GM12801 (cell line): Measurements from ENCODE around the gene USP46.

Source experiments
- TF ChIP-seq, protein P1 (sequence below): IDR thresholded peaks from one replicate; pipeline ENCODE4 v1.5.1; 2011; ENCODE audit warnings: control low read depth; ENCODE audit not compliant: insufficient read length; ENCODE audit errors: extremely low read depth

Gene USP46

DNA sequence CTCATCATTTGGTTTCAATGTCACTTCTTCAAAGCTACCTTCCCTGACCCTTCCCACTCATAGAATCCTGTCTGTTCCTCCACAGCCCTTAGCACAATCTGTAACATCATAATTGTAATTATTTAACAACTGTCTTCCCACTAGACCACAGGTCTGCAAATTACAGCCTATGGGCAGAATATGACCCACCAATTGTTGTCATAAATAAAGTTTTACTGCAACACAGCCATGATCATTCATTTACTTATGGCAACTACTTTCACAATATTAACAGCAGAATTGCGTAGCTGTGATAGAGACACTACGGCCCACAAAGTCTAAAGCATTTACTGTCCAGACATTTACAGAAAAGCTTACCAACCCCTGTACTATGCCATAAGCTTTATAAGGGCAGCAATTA lies 15.9 kb downstream of the USP46 start:
- TF ChIP-seq, protein P1, sequence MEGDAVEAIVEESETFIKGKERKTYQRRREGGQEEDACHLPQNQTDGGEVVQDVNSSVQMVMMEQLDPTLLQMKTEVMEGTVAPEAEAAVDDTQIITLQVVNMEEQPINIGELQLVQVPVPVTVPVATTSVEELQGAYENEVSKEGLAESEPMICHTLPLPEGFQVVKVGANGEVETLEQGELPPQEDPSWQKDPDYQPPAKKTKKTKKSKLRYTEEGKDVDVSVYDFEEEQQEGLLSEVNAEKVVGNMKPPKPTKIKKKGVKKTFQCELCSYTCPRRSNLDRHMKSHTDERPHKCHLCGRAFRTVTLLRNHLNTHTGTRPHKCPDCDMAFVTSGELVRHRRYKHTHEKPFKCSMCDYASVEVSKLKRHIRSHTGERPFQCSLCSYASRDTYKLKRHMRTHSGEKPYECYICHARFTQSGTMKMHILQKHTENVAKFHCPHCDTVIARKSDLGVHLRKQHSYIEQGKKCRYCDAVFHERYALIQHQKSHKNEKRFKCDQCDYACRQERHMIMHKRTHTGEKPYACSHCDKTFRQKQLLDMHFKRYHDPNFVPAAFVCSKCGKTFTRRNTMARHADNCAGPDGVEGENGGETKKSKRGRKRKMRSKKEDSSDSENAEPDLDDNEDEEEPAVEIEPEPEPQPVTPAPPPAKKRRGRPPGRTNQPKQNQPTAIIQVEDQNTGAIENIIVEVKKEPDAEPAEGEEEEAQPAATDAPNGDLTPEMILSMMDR = no peak

DNA sequence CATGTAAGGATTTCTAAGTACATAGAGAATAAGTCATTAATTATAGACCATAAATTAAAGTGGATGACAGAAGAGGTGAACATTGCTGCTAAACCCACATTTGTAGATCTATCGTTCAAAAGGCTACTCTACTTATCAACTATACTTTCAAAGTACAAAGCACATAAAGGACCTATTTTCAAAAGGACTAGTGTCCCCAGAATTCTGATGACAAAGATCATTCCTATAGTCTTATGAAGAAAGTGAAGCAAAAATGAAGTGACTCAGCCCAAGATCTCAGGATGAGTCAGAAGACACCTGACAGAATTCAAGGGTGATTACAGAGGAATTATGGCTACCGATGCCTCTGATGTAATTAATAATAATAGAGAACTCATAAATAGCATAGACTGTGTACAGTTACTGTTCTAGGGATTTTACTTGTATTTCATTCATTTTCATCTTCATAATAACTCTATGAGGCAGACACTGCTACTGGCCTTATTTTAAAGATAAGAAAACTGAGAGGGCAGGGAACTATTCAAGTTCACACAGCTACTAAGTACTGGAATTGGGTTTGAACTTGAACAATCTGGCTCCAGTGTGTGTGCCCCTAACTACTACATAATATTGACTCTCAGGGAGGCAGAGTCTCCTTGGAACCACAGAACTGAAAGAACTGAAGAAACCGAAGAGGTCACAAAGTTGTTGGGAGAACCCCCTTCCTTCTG lies 17.1 kb downstream of the USP46 start:
- TF ChIP-seq, protein P1 = no peak

DNA sequence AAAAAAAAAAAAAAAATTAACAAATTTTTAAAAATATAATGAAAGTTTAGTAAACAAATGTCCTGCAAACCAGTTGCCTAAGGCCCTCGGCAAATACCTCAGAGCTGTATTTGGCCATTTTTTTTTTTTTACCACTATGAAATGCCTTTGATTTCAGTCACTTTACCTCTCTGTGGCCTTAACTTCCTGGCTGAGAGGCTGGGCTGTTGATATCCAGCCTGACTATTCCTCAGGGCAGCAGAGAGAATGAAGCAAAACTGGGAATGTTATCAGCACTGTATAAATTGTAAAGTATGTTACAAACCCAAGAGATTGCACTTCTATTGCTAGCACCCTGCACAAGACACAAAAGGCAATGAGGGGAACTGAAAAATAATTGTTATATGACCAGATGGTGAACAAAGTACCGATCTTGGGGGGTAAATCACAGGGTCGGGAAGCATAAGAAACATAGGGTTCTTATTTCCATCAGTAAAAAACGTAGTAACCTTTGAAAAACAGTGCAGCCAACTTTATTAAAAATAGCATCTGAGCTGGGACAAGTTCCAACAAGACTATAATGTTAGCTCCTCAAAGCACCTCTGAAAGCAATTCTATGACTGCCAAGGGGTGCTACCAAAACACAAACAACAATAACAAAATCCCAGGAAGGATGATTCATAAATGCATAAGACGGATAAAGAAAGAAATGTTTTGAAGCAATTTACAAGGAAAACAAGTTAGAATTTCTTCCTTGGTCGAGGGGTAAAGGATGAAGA lies 18.1 kb downstream of the USP46 start:
- TF ChIP-seq, protein P1 = no peak

DNA sequence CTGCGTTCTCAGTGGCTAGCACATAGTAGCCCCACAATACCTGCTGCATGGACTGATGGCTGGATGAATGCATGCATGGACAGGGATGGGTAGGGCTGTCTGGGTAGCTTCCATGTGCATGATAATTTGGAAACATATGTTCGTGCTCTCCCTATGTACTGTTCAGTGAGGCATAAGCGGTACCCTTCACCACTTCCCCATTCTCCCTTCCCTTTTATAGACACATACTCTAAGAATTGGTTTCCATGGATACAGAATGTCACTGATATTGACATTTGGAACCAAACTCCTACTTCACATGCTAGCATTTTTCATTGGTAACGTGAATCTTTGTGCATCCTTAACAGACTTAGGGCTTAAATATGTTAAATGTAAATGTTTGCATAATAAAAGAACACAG lies 20.4 kb downstream of the USP46 start:
- TF ChIP-seq, protein P1 = no peak

DNA sequence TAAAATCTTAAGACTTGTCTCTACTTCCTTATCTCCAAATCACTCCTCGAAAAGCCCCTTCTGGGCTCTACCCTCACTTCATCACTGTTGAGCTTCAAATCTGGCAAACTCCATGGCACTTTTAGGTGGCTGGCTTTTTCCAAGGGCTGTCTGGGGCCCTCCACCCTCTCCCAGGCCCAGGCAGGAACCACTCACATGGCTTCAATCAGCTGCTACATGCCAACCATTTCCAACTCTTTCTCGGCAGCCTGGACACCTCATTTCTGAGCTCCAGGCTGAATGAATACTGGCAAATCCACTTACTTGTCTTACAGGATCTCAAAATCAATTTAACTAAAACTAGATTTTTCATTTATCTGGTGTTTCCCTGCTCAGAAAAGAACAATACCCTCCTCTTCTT lies 22.0 kb downstream of the USP46 start:
- TF ChIP-seq, protein P1 = no peak

DNA sequence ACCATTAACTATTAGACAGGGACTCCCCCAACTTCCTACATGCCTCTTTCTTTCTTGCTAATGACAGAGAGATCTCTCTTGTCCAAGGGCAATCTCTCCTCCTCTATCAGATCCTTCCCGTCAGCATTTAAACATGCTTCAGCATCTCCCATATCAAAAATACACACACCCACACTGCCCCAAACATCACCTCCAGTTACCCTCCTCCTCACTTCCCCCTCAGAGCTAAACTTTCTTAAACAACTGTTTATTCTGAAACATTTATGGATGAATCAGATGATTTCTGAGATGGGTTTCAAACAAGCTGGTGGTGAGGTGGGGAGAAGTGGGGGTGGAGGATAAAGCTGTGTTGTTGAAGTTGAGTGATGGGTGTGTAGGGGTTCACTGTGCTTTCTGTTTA lies 23.5 kb downstream of the USP46 start:
- TF ChIP-seq, protein P1 = no peak

DNA sequence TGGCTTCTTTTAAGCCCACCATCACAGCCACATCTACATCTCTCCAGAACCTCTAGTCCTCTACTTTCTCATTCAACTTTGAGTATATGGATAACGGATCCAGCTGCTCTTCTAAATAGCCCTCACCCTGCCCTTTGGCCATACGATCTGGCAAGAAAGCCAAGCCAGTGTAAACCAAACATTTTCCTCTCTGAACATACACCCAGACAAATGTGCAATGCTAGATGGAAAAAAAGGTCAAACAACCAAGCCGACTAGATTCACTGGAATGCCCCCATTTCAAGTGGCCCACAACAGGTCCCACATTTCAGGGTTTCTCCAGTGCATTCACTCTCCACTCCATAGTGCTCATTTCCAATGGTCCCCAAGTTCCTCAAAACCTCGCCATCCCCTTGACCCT lies 24.0 kb downstream of the USP46 start:
- TF ChIP-seq, protein P1 = no peak
